C4-2B (cell line): ENCODE results near the gene MLLT3.

Source experiments
- ZFX ChIP-seq: fragments of 450-650 bp; IDR thresholded peaks from 2 replicates; pipeline ENCODE4 v1.6.1; 2017
- TF ChIP-seq, protein P1 (sequence below): fragments of 450-650 bp; conservative IDR thresholded peaks from 2 replicates; pipeline ENCODE4 v1.5.1; 2017; ENCODE audit warnings: mild to moderate bottlenecking

DNA sequence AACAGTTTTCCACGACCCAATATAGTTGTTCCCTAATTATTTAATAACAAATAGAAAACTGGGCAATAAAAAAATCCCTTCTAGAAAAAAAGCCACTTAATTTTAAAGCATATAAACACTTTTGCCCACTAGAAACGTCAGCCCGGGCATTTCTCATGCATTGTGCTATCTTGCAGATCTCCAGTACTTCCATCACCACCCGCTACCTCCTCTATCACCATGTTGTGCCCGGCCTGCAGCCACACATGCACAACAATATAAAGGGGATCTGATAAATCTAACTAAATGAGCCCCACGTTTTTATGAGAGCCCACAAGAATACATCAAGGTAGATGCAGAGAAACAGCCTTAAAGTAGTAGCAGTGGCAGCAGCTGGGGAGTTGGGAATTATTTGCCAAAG, 272.7 kb downstream of the MLLT3 start:
- TF ChIP-seq, protein P1, sequence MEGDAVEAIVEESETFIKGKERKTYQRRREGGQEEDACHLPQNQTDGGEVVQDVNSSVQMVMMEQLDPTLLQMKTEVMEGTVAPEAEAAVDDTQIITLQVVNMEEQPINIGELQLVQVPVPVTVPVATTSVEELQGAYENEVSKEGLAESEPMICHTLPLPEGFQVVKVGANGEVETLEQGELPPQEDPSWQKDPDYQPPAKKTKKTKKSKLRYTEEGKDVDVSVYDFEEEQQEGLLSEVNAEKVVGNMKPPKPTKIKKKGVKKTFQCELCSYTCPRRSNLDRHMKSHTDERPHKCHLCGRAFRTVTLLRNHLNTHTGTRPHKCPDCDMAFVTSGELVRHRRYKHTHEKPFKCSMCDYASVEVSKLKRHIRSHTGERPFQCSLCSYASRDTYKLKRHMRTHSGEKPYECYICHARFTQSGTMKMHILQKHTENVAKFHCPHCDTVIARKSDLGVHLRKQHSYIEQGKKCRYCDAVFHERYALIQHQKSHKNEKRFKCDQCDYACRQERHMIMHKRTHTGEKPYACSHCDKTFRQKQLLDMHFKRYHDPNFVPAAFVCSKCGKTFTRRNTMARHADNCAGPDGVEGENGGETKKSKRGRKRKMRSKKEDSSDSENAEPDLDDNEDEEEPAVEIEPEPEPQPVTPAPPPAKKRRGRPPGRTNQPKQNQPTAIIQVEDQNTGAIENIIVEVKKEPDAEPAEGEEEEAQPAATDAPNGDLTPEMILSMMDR: no peak
- no peak for TF ChIP-seq ZFX
